GM12878 (cell line): ENCODE measurements around the gene PDE11A. TPM values are rescaled to one million over a fixed set of nuclear protein-coding genes. Genes with fewer than 3 reads are reported as not detected.

Experiments
- ATAC-seq: fragments of 200-7000 bp; cut with Tn5 transposase; 3 replicates; pipeline ENCODE4 v1.9.1; 2020; ENCODE audit warnings: mild to moderate bottlenecking, moderate library complexity
- BruUV-seq: library from RNA; stranded (reverse); fragments of 400-500 nt; replicated peaks from 2 replicates; lab custom pipeline; 2021; lab: Mats Ljungman, UMichigan
- CTCF ChIA-PET: fragments of 300-600 bp; sonication (Branson Sonifier 250); formaldehyde crosslinking; extraction: SDS; loops from one replicate; lab custom pipeline; 2021; ENCODE audit warnings: inconsistent platforms; lab: Yijun Ruan, JAX
- POLR2A ChIA-PET: fragments of 350-600 bp; formaldehyde crosslinking; extraction: SDS; loops from one replicate; lab custom pipeline; 2021; ENCODE audit warnings: inconsistent platforms; lab: Charles Lee
- RAD21 ChIA-PET: fragments of 300-600 bp; sonication (Branson Sonifier 250); formaldehyde crosslinking; loops from one replicate; lab custom pipeline; 2023; ENCODE audit warnings: antibody characterized with exemption; ENCODE audit not compliant: unreplicated experiment; lab: Charles Lee
- SMC1A ChIA-PET: fragments of 300-600 bp; sonication (Branson Sonifier 250); formaldehyde crosslinking; loops from one replicate; lab custom pipeline; 2023; ENCODE audit not compliant: unreplicated experiment, uncharacterized antibody; lab: Charles Lee
- DNase-seq: peaks from one replicate; pipeline ENCODE4 v3.0.0-alpha.2; 2011; ENCODE audit warnings: low read depth, low spot score
- FAIRE-seq: peaks from 3 replicates; lab custom pipeline; 2011; peaks lifted over from hg19 to GRCh38; lab: Jason Lieb, UNC
- H2AFZ ChIP-seq: 2 replicates; pipeline ENCODE4 v1.6.0; 2011; ENCODE audit warnings: low read depth, low read length, control low read depth; ENCODE audit not compliant: control insufficient read depth
- H3K27ac ChIP-seq: 2 replicates; pipeline ENCODE4 v1.5.1; 2011; ENCODE audit warnings: control low read depth; ENCODE audit not compliant: control insufficient read depth, insufficient read depth
- H3K27me3 ChIP-seq, 2 experiments: replicated peaks in 1 of 2; 2 replicates each; pipeline versions ENCODE4 v1.6.0 to v1.6.1; 2011; ENCODE audit warnings: low read length in 1 of 2; ENCODE audit not compliant: control insufficient read depth in 2 of 2, insufficient read depth in 2 of 2
- H3K36me3 ChIP-seq, 2 experiments: 2 replicates each; pipeline ENCODE4 v1.5.1; 2011; ENCODE audit warnings: low read length in 1 of 2; ENCODE audit not compliant: control insufficient read depth in 2 of 2, insufficient read depth in 2 of 2
- H3K4me1 ChIP-seq: 2 replicates; pipeline ENCODE4 v1.6.1; 2011; ENCODE audit warnings: mild to moderate bottlenecking, low read length, moderate library complexity, mixed read lengths; ENCODE audit not compliant: control insufficient read depth, insufficient read depth
- H3K4me2 ChIP-seq: 2 replicates; pipeline ENCODE4 v1.6.0; 2011; ENCODE audit warnings: control low read depth; ENCODE audit not compliant: control insufficient read depth, insufficient read depth
- H3K4me3 ChIP-seq: fragments of 200-600 bp; sonication (generic); 2 replicates; pipeline ENCODE4 v1.5.1; 2016
- H3K79me2 ChIP-seq: 2 replicates; pipeline ENCODE4 v1.6.0; 2011; ENCODE audit warnings: low read length; ENCODE audit not compliant: control insufficient read depth, insufficient read depth
- H3K9ac ChIP-seq: 2 replicates; pipeline ENCODE4 v1.8.0; 2011; ENCODE audit warnings: low read length, control low read depth, mixed read lengths; ENCODE audit not compliant: control insufficient read depth, insufficient read depth
- H3K9me3 ChIP-seq: replicated peaks from 3 replicates; pipeline ENCODE4 v1.5.1; 2011; ENCODE audit warnings: mild to moderate bottlenecking, low read length; ENCODE audit not compliant: control insufficient read depth, insufficient read depth
- H4K20me1 ChIP-seq: 2 replicates; pipeline ENCODE4 v1.6.0; 2011; ENCODE audit not compliant: control insufficient read depth, insufficient read depth
- BCLAF1 ChIP-seq: fragments of 450-650 bp; IDR thresholded peaks from 2 replicates; pipeline ENCODE4 v1.6.1; 2017; ENCODE audit warnings: antibody characterized with exemption, mild to moderate bottlenecking, moderate library complexity
- BHLHE40 ChIP-seq, 2 experiments: fragments of 450-650 bp in 1 of 2; IDR thresholded peaks; 2 replicates each; pipeline ENCODE4 v1.6.1; 2011 to 2017; ENCODE audit warnings: low read depth in 2 of 2, borderline replicate concordance in 1 of 2, improper control_type of control experiment in 1 of 2, low read length in 1 of 2, mild to moderate bottlenecking in 1 of 2
- BRCA1 ChIP-seq: IDR thresholded peaks from 2 replicates; pipeline ENCODE4 v1.6.1; 2011; ENCODE audit warnings: low read depth, low read length, improper control_type of control experiment
- CEBPB ChIP-seq, 2 experiments: fragments of 150-350 bp in 1 of 2; IDR thresholded peaks; 2 replicates each; pipeline ENCODE4 v1.6.1; 2012 to 2014; ENCODE audit warnings: low read depth in 2 of 2, low read length in 2 of 2, borderline replicate concordance in 1 of 2, inconsistent platforms in 1 of 2
- DPF2 ChIP-seq: fragments of 450-650 bp; IDR thresholded peaks from 2 replicates; pipeline ENCODE4 v1.6.1; 2017; ENCODE audit warnings: mild to moderate bottlenecking
- E2F4 ChIP-seq: IDR thresholded peaks from 2 replicates; pipeline ENCODE4 v1.6.1; 2012; ENCODE audit warnings: low read depth, low read length, improper control_type of control experiment
- E2F8 ChIP-seq: fragments of 450-650 bp; IDR thresholded peaks from 2 replicates; pipeline ENCODE4 v1.6.1; 2018; ENCODE audit warnings: mild to moderate bottlenecking, low read depth, moderate library complexity; ENCODE audit not compliant: partially characterized antibody
- HCFC1 ChIP-seq: fragments of 150-350 bp; IDR thresholded peaks from 2 replicates; pipeline ENCODE4 v1.6.1; 2014; ENCODE audit warnings: low read length
- HDAC2 ChIP-seq: fragments of 200-600 bp; sonication (generic); IDR thresholded peaks from 2 replicates; pipeline ENCODE4 v1.6.1; 2017
- NFIC ChIP-seq: IDR thresholded peaks from 2 replicates; pipeline ENCODE4 v1.6.1; 2012; ENCODE audit warnings: low read depth, mild to moderate bottlenecking, inconsistent platforms, low read length, moderate library complexity
- RAD21 ChIP-seq: IDR thresholded peaks from 2 replicates; pipeline ENCODE4 v1.6.1; 2011; ENCODE audit warnings: mild to moderate bottlenecking, low read depth, low read length, moderate library complexity; ENCODE audit not compliant: insufficient read depth
- SMARCA5 ChIP-seq: fragments of 450-650 bp; IDR thresholded peaks from 2 replicates; pipeline ENCODE4 v1.6.1; 2017; ENCODE audit warnings: mild to moderate bottlenecking
- SRF ChIP-seq, 2 experiments: IDR thresholded peaks; 2 replicates each; pipeline ENCODE4 v1.6.1; 2011; ENCODE audit warnings: low read depth in 2 of 2, low read length in 2 of 2, mild to moderate bottlenecking in 1 of 2, moderate library complexity in 1 of 2
- ZNF592 ChIP-seq: fragments of 450-650 bp; IDR thresholded peaks from 2 replicates; pipeline ENCODE4 v1.6.1; 2017; ENCODE audit warnings: mild to moderate bottlenecking, moderate library complexity
- WGBS: methylation state at CpG from one replicate; pipeline ENCODE4 v1.1.6; 2016; ENCODE audit warnings: low lambda C conversion rate; ENCODE audit not compliant: insufficient replicate concordance, insufficient coverage; ENCODE audit errors: missing lambda C conversion rate; 5-methylcytosine and 5-hydroxymethylcytosine counted together
- in situ Hi-C: fragments of 300-500 bp; cut with MboI; formaldehyde crosslinking; loops from 9 replicates; pipeline ENCODE4 v1.14.3; 2018; ENCODE audit warnings: mixed read lengths
- intact Hi-C: fragments of 100-400 bp; cut with micrococcal nuclease; formaldehyde crosslinking; loops from one replicate; pipeline ENCODE4 v1.14.2; 2022; ENCODE audit not compliant: unreplicated experiment
- polyA plus RNA-seq, 11 experiments: library from polyadenylated mRNA; depleted of rRNA in 4 of 11; unstranded in 6 of 11; stranded (reverse) in 5 of 11; fragments of >200 nt; fragmentation: Nextera tagmentation in 4 of 11; fragmentation: Illumina TruSeq in 1 of 11; extraction: Ambion mirVana in 4 of 11; extraction: Trizol in 1 of 11; gene quantifications; 1 replicate in 1 of 11; 2 replicates in 10 of 11; pipeline versions ENCODE4 v1.2.1 to v1.2.3, GENCODE V29; 2011 to 2016; ENCODE audit warnings: inconsistent platforms in 2 of 11, missing spikeins in 2 of 11, low read depth in 1 of 11
- total RNA-seq, 4 experiments: library from RNA; depleted of rRNA in 3 of 4; stranded (reverse); fragments of >200 nt in 3 of 4; fragmentation: Illumina TruSeq in 1 of 4; extraction: Trizol in 1 of 4; gene quantifications; 2 replicates each; pipeline versions ENCODE4 v1.2.1 to v1.2.3, GENCODE V29; 2013 to 2021

The PDE11A gene
- total and polyA plus RNA-seq, 10 of the 15 experiments (the other 5 are each of a cell fraction or from before 2014, with no cell fraction given): 0.01 to 0.17 (median 0.06) TPM; not detected in 5

- Histone ChIP-seq H3K9me3 (no peaks in the 10 kb centered on the region), H4K20me1 (no peaks in the 10 kb centered on the region), H3K27me3 (no peaks in the 10 kb centered on the region), H3K36me3 (no peaks in the 10 kb centered on the region), H3K4me3 (no peak overlapping the region), H3K9ac (no peak overlapping the region), H3K4me2 (no peak overlapping the region), H3K27ac (no peak overlapping the region), H3K4me1 (no peaks in the 10 kb centered on the region), H3K79me2 (no peaks in the 10 kb centered on the region), H2AFZ (no peak overlapping the region)
- no TSS peak for BruUV-seq
- ChIA-PET RAD21 (no interaction called here), SMC1A (interaction anchor here (0.6 kb wide), 1 partner anchor 11 kb away, joined by 3 read pairs; no protein-coding TSS in a partner anchor), POLR2A (no interaction called here), CTCF (interaction anchor here (0.8 to 1.1 kb wide), 2 partner anchors 15 to 19 kb away, joined by 4 to 5 read pairs; no protein-coding TSS in a partner anchor)
- ATAC-seq: no peak
- intact Hi-C loops: no loop called here
- DNase-seq: no peak
- in situ Hi-C loops: no loop called here
- WGBS: 27% methylated on average over 3 of the region's 3 CpGs
- FAIRE-seq: no peak
- TF ChIP-seq E2F4 (no peak), BHLHE40 (IDR thresholded peaks at IDR 0.05; ENCODE audit: borderline replicate concordance in 1 of 2, low read depth in 2 of 2, low read length in 1 of 2) (no peak), HCFC1 (no peak), BRCA1 (no peak), CEBPB (IDR thresholded peaks at IDR 0.05; ENCODE audit: borderline replicate concordance in 1 of 2, low read depth in 2 of 2, low read length in 2 of 2) (no peak), HDAC2 (no peak), RAD21 (no peak), NFIC (no peak), E2F8 (no peak), BCLAF1 (no peak), SMARCA5 (no peak), ZNF592 (no peak), SRF (IDR thresholded peaks at IDR 0.05; ENCODE audit: low read depth in 2 of 2, low read length in 2 of 2) (no peak), DPF2 (no peak)
These were observed 150.9 kb downstream of the PDE11A start for GRCh38 chr2:177921726-177922125.
